ENCODE measurements around the gene ZNF212.

DNA sequence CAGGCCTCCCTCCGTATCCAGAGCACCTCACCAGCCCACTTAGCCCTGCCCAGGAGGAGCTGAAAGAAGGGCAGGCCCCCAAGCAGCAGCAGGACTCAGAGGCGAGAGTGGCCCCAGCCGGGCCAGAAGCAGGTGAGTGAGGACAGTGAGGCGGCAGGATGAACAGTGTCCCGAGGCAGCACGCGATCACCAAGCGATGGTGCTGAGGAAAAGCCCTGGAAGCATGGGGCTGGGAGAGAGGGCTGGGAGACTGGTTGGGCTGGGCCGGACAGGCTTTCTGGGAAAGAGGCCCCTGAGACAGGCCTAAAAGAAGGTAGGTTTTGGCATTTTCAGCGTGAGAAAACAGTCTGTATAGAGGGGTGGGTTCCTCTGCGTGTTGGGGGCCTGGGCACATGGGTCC, 38.9 kb downstream of the ZNF212 start:
- no peak for TF ChIP-seq CTCF (IDR thresholded peaks at IDR 0.05)
- no peak for TF ChIP-seq POLR2AphosphoS5 (IDR thresholded peaks at IDR 0.05)

Measured in breast epithelium (tissue), 3 donors.